NCI-H510A (cell line): Measurements from ENCODE around the gene FNIP2.
"Not testable (repeated sequence)": the region's sequence is repeated elsewhere in the genome, so short reads cannot be mapped to it uniquely, and the experiment has no call there.

Experiments used
- DNase-seq: peaks from one replicate; lab custom pipeline; 2025; lab: John Stamatoyannopoulos, UW

The FNIP2 gene

GRCh38 chr4:158814636-158815330, 46.0 kb downstream of the FNIP2 start:
- DNase-seq = no peak

- no peak for DNase-seq
These were observed 48.1 kb downstream of the FNIP2 start for GRCh38 chr4:158816955-158817354.

GRCh38 chr4:158817562-158818296, 48.9 kb downstream of the FNIP2 start:
- DNase-seq = no peak

GRCh38 chr4:158818560-158819140, 49.8 kb downstream of the FNIP2 start:
- DNase-seq = no peak

GRCh38 chr4:158819942-158820786, 51.3 kb downstream of the FNIP2 start:
- no peak for DNase-seq

GRCh38 chr4:158821228-158821971, 52.6 kb downstream of the FNIP2 start:
- no peak for DNase-seq

- no peak for DNase-seq
These were observed 53.5 kb downstream of the FNIP2 start for GRCh38 chr4:158822348-158822747.

- no peak for DNase-seq
These were observed 54.6 kb downstream of the FNIP2 start for GRCh38 chr4:158823461-158823873.

GRCh38 chr4:158824425-158825274, 55.8 kb downstream of the FNIP2 start:
- no peak for DNase-seq

- no peak for DNase-seq
These were observed 56.7 kb downstream of the FNIP2 start for GRCh38 chr4:158825433-158826036.

- no peak for DNase-seq
These were observed 57.2 kb downstream of the FNIP2 start for GRCh38 chr4:158826057-158826456.

GRCh38 chr4:158826882-158827281, 58.1 kb downstream of the FNIP2 start:
- DNase-seq = no peak

GRCh38 chr4:158827543-158827981, 58.7 kb downstream of the FNIP2 start:
- DNase-seq = no peak

- not testable (repeated sequence) for DNase-seq
These were observed 59.3 kb downstream of the FNIP2 start for GRCh38 chr4:158828151-158828550.

- DNase-seq = no peak
These were observed 60.4 kb downstream of the FNIP2 start for GRCh38 chr4:158829254-158829653.

GRCh38 chr4:158833602-158834001, 64.8 kb downstream of the FNIP2 start:
- no peak for DNase-seq

GRCh38 chr4:158835226-158836001, 66.6 kb downstream of the FNIP2 start:
- DNase-seq = no peak

GRCh38 chr4:158836002-158836369, 67.2 kb downstream of the FNIP2 start:
- no peak for DNase-seq

GRCh38 chr4:158836828-158837449, 68.1 kb downstream of the FNIP2 start:
- no peak for DNase-seq
